ENCODE measurements around the gene STAC. TPM values are rescaled to one million over a fixed set of nuclear protein-coding genes. Genes with fewer than 3 reads are reported as not detected.

STAC gene
- total RNA-seq, 3 donors from 2014 or later, result 0.43 to 4.5 TPM; not detected in 1

- intact Hi-C loops (cut with DNase I, micrococcal nuclease), result no loop called here
- Histone ChIP-seq H3K9me3 (no peaks in the 10 kb centered on the region), H3K36me3 (ENCODE audit: low read depth) (no peaks in the 10 kb centered on the region), H3K4me3 (no peak overlapping the region), H3K4me1 (ENCODE audit: low read depth) (no peaks in the 10 kb centered on the region)
- DNase-seq (no peak), ATAC-seq (no peak)
- TF ChIP-seq CTCF (IDR thresholded peaks at IDR 0.05), result no peak
Observed at GRCh38 chr3:36487616-36488015, 107.3 kb downstream of the STAC start.

DNA sequence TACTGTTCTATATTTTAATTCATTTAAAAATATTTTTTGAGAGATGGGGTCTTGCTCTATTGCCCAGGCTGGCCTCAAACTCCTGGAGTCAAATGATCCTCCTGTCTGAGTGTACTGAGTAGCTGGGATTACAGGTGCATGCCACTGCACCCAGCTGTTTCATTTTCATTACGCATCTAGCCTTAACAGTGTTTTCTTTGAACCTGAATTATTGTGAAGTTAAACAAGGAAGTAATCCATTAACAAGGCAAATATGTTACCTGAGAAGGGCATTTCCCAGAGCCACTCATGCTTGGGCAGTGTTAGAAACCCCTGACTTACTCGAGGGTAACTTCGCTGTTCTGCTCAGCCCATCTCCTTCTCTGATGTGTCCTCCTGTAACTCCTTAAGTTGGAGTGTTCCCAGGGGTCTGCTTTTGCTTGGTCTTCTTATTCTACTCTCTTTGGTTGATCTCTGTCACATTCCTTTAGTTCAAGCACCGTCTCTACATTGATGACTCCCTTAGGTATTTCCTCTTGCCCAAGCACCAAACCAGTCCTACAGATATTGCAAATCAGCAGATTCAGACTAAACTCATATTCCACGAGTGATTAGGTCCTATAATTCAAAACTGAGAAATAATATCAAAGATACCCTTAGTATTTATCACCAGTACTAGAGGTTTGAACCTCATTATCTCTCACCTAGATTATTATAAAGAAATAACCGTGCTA is 107.9 kb downstream of the STAC start:
- Histone ChIP-seq H3K36me3 (ENCODE audit: low read depth) (no peaks in the 10 kb centered on the region), H3K9me3 (no peaks in the 10 kb centered on the region), H3K4me3 (no peak overlapping the region), H3K4me1 (ENCODE audit: low read depth) (no peaks in the 10 kb centered on the region)
- no peak for TF ChIP-seq CTCF (IDR thresholded peaks at IDR 0.05)
- no peak for ATAC-seq
- intact Hi-C loops (cut with DNase I, micrococcal nuclease), result no loop called here
- no peak for DNase-seq

GRCh38 chr3:36489101-36489500 is 108.8 kb downstream of the STAC start:
- H3K4me3 ChIP-seq, result no peak overlapping the region
- no peaks in the 10 kb centered on the region for H3K4me1 ChIP-seq (ENCODE audit: low read depth)
- ATAC-seq (no peak), DNase-seq (no peak)
- no peak for TF ChIP-seq CTCF (IDR thresholded peaks at IDR 0.05)
- no peaks in the 10 kb centered on the region for H3K9me3 ChIP-seq
- no peaks in the 10 kb centered on the region for H3K36me3 ChIP-seq (ENCODE audit: low read depth)
- intact Hi-C loops (cut with DNase I, micrococcal nuclease), result no loop called here

GRCh38 chr3:36489679-36490425 is 109.5 kb downstream of the STAC start:
- DNase-seq (no peak), ATAC-seq (no peak)
- intact Hi-C loops (cut with DNase I, micrococcal nuclease), result no loop called here
- TF ChIP-seq CTCF (IDR thresholded peaks at IDR 0.05), result no peak
- Histone ChIP-seq H3K36me3 (ENCODE audit: low read depth) (no peaks in the 10 kb centered on the region), H3K4me1 (ENCODE audit: low read depth) (no peaks in the 10 kb centered on the region), H3K9me3 (no peaks in the 10 kb centered on the region), H3K4me3 (no peak overlapping the region)

DNA sequence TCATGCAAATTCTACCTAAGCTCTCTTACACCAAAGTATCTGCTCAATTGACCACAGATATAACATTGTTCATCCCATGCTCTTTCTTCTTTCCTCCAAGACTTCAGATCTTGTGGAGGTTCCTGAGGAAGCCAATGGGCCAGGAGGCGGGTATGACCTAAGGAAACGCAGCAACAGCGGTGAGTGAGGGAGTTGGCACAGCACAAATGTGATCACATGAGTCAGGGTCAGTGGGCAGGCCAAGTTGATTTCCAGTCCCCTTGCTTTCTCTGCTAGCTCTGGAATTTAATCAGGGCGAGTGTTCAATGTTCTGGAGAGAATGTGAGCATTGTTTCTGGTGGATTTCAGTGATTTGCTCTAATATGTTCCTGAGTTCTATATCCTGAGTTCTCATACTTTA is 112.7 kb downstream of the STAC start:
- Histone ChIP-seq H3K9me3 (no peaks in the 10 kb centered on the region), H3K4me1 (ENCODE audit: low read depth) (no peaks in the 10 kb centered on the region), H3K36me3 (ENCODE audit: low read depth) (no peaks in the 10 kb centered on the region), H3K4me3 (no peak overlapping the region)
- intact Hi-C loops (cut with DNase I, micrococcal nuclease), result no loop called here
- DNase-seq (no peak), ATAC-seq (no peak)
- no peak for TF ChIP-seq CTCF (IDR thresholded peaks at IDR 0.05)
